WI38 (cell line): ENCODE measurements around the gene LRP3.

Experiments
- H3K4me3 ChIP-seq: 2 replicates; pipeline ENCODE4 v1.5.1; 2011; ENCODE audit warnings: low read depth, mild to moderate bottlenecking, control low read depth, low read length
- TF ChIP-seq, protein P1 (sequence below): IDR thresholded peaks from 2 replicates; pipeline ENCODE4 v1.5.1; 2012; ENCODE audit warnings: low read depth, mild to moderate bottlenecking, control low read depth, low read length

LRP3 gene

DNA sequence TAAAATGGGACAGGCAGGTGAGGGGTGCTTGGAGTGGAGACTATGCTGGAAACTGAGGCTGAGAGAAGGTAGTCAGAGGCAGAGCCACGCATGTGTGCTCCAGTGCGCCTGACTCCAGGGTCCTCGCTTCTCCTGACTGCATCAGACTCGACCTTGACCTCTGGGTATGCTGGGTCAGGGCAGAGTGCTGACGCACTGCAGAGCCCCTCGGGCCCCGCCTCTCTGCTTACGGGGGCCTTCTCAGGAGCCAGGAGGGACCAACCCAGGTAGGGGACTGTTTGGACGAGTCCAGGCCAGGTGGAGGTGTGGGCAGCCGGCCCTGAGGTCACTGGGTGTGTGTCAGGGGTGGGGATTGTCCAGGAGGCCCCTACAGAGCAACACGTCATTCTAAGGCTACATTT, 54.4 kb downstream of the LRP3 start:
- TF ChIP-seq, protein P1, sequence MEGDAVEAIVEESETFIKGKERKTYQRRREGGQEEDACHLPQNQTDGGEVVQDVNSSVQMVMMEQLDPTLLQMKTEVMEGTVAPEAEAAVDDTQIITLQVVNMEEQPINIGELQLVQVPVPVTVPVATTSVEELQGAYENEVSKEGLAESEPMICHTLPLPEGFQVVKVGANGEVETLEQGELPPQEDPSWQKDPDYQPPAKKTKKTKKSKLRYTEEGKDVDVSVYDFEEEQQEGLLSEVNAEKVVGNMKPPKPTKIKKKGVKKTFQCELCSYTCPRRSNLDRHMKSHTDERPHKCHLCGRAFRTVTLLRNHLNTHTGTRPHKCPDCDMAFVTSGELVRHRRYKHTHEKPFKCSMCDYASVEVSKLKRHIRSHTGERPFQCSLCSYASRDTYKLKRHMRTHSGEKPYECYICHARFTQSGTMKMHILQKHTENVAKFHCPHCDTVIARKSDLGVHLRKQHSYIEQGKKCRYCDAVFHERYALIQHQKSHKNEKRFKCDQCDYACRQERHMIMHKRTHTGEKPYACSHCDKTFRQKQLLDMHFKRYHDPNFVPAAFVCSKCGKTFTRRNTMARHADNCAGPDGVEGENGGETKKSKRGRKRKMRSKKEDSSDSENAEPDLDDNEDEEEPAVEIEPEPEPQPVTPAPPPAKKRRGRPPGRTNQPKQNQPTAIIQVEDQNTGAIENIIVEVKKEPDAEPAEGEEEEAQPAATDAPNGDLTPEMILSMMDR, result no peak
- no peak overlapping the region for H3K4me3 ChIP-seq

DNA sequence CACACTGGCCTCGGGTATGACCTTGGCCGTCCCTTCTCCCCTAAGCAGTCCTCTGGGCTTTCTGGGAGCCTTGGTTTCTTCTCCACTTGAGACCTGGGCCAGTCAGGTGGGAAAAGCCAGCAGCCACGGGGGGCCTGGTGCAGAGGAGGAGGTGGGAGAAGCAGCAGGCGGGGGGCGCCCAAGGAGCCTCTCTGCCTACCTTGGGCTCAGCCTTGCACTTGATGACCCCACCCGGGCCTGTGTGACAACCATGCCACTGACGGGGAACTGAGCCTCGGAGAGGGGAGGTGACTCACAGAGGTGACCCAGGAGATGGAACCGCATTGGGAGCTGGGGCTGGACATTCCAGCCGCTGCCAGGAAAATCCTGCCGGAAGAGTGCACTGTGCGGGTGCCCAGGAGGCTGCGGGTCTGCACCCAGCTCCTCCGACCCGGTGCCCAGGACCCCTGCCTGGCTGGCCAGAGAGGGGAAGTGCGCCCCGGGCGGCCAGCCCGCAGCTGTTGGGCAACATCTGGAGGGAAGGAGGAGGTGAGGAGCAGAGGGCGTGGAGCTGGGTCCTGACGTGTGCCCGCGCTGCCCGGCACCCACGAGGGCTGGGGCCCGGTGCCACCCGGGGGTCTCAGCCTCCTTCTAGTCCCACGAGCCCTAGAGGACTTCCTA, 55.0 kb downstream of the LRP3 start:
- TF ChIP-seq, protein P1, result no peak
- no peak overlapping the region for H3K4me3 ChIP-seq

DNA sequence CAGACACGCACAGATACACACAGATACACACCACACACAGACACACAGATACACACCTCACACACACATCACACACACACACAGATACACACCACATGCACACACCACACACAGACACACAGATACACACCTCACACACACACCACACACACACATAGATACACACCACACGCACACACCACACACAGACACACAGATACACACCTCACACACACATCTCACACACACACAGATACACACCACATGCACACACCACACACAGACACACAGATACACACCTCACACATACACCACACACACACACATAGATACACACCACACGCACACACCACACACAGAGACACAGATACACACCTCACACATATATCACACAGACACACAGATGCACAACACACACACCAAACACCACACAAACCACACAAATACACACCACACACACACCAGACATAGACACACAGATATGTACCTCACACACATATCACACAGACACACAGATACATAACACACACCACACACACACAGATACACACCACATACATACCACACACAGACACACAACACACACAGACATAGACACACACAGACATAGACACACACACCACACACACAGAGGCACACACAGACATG, 55.7 kb downstream of the LRP3 start:
- H3K4me3 ChIP-seq, result no peak overlapping the region
- TF ChIP-seq, protein P1, result no peak

DNA sequence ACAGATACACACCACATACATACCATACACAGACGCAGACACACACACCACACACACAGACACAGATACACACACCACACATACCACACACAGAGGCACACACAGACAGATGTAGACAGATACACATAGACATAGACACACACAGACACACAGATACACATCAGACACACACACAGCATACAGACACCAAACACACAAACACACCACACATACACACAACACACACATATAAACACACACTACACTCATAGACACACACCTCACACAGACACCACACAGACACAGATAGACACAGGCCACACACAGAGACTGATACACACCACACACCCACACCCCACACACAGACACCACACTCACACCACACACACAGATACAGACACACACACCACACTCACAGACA, 56.4 kb downstream of the LRP3 start:
- H3K4me3 ChIP-seq, result no peak overlapping the region
- TF ChIP-seq, protein P1, result no peak

DNA sequence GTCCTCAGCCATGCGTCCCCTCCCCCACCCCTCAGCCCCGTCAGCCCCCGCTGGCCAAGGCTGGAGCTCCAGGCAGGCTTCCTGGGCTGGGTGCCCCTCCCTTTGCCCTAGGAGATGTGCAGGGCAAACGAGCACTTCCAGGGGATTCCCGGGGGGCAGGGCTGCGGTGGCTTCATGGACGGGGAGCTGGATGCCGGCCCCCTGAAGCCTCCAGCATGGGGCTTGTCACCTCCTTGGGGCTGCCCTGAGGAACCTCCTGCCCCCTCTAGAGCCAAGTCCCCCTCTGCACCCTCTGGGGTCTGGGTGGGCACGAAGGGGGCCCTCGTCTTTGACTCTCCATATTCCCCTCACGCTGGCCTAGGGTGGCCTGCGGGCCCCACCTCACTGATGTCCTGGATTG, 56.9 kb downstream of the LRP3 start:
- TF ChIP-seq, protein P1, result no peak
- no peak overlapping the region for H3K4me3 ChIP-seq

DNA sequence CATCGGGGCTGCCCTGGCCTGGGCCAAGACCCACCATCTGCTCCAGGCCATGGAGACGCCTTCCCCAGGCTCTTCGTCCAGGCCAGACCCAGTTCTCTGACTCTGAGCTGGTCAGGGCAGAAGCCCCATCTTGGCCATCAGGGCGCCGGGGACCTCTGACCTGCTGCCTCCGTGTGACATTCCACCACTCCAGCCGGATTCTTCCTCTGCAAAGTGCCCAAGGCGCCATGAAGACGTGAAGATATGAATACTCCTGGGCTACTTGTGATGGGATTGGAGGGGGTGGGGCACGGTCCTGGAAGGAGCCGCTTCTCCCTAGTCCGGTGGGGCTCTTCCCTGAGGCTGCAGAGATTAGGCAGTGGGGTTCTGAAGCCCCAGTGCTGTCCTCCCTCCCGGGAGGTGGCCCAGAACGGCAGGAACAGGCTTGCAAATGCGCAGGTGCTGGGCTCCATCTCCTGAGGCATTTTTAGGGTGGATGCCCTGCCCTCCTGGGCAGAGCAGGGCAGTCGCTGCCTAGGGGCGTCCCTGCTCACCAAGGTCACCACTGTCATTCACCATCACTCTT, 57.5 kb downstream of the LRP3 start:
- no peak overlapping the region for H3K4me3 ChIP-seq
- TF ChIP-seq, protein P1, result no peak

DNA sequence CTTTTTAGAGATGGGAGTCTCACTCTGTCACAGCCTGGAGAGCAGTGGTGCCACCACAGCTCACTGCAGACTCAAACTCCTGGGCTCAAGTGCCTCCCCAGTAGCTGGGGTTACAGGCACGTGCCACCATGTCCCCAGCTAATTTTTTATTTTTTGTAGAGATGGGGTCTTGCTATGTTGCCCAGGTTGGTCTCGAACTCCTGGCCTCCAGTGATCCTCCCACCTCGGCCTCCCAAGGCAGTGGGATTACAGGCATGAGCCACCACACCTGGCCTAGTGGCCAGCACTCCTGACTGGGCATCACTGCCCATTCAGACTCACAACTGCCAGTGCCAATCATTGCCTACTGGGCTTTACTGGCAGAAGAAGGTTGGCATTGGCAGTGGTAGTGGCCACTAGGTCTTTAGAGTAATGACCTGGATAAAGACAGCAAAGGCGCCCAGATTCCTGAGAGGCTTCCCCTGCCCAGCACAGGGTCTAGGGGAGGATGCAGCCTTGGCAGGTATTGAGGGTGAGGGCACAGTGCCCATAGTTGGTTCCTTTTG, 58.4 kb downstream of the LRP3 start:
- TF ChIP-seq, protein P1, result no peak
- no peak overlapping the region for H3K4me3 ChIP-seq
